AG20443 (cell line): ENCODE results near the gene TARM1.

ENCODE experiments used
- DNase-seq: peaks from one replicate; pipeline ENCODE4 v3.0.0; 2012; ENCODE audit warnings: low spot score, mixed read lengths

Gene TARM1

GRCh38 chr19:54081032-54081431, at the start of gene TARM1:
Gene TARM1, minus strand, starts transcription at chr19:54081365. Its CDS starts 25 bp downstream, at chr19:54081340.
- DNase-seq: no peak

GRCh38 chr19:54129617-54129996, 48.4 kb upstream of the TARM1 start:
- no peak for DNase-seq

DNA sequence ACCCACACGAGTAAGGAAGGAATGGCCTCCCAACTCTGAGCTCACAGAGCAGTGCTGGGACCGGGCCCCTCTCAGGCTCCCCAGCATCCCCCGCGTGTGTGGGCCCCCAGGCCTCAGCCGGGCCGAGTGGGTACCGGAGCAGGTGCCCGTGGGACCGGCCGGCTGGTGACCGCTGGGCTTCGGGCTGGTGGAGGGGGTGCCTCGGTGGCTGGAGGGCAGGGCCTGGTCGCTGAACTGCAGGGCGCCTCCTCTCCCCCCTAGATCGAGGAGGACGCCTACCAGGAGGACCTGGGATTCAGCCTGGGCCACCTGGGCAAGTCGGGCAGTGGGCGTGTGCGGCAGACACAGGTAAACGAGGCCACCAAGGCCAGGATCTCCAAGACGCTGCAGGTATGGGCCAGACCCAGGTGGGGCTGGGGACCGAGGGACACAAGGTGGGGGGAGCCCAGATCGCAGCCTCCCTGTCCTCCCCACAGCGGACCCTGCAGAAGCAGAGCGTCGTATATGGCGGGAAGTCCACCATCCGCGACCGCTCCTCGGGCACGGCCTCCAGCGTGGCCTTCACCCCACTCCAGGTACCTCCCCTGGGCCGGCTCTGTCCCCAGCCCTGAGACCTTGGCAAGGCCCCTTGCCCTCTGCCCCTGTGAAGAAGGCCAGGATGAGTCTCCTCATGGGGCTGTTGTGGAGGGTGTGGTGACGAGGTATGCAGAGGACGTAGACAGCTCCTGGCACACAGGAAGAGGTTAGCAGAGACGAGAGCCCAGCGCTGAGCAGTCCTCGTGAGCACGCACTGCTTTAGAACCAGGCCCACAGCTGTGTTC, 47.8 kb upstream of the TARM1 start:
- DNase-seq: no peak

GRCh38 chr19:54128441-54128725, 47.2 kb upstream of the TARM1 start:
- no peak for DNase-seq

- DNase-seq: no peak
Measured at GRCh38 chr19:54127688-54128440, 46.7 kb upstream of the TARM1 start.

DNA sequence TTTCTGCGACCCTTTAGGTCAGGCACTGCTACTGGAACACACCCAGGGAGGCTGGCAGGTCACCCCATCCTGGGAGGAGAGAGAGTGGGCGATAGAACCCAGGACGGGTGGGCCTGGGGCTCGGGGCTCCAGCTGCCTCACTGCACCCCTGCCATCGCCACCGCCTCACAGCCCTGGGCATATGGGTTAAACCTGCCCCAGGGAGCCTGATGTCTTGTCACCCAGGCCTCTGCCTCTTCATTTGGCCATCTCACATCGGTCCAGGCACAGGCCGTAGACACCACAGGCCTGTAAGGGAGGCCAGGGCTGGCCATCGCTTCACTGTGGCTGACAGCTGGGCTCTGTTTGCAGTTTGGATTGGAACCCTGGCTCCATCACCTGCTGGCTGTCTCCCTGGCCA, 44.5 kb upstream of the TARM1 start:
- DNase-seq: no peak

DNA sequence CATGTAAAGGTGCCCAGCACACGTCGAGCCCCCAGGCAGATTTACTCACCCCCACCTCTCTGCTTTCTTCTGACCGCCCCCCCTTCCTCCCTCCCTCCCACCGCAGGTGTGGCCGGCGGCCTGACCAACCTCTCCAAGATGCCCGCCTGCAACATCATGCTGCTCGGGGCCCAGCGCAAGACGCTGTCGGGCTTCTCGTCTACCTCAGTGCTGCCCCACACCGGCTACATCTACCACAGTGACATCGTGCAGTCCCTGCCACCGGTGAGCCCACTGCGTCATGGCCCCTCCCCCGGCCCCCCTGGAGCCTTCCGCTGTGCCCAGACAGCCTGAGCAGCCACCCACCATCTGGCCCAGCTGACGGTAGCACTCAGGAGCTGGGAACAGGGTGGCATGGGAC, 43.2 kb upstream of the TARM1 start:
- no peak for DNase-seq

DNA sequence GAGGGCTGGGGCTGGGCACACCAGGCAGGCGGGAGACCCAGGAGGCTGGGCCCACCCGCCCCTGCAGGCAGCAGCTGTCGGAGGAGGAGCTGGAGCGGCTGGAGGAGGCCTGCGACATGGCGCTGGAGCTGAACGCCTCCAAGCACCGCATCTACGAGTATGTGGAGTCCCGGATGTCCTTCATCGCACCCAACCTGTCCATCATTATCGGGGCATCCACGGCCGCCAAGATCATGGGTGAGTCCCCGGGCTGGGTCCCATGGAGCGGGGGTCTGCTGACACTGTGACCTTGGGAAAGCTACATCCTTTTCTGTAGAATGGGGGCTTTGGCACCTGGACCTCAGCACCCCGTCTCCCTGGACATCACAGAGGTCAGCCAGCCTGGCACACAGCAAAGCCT, 42.5 kb upstream of the TARM1 start:
- DNase-seq: no peak

- no peak for DNase-seq
Measured at GRCh38 chr19:54121259-54121658, 40.1 kb upstream of the TARM1 start.

DNA sequence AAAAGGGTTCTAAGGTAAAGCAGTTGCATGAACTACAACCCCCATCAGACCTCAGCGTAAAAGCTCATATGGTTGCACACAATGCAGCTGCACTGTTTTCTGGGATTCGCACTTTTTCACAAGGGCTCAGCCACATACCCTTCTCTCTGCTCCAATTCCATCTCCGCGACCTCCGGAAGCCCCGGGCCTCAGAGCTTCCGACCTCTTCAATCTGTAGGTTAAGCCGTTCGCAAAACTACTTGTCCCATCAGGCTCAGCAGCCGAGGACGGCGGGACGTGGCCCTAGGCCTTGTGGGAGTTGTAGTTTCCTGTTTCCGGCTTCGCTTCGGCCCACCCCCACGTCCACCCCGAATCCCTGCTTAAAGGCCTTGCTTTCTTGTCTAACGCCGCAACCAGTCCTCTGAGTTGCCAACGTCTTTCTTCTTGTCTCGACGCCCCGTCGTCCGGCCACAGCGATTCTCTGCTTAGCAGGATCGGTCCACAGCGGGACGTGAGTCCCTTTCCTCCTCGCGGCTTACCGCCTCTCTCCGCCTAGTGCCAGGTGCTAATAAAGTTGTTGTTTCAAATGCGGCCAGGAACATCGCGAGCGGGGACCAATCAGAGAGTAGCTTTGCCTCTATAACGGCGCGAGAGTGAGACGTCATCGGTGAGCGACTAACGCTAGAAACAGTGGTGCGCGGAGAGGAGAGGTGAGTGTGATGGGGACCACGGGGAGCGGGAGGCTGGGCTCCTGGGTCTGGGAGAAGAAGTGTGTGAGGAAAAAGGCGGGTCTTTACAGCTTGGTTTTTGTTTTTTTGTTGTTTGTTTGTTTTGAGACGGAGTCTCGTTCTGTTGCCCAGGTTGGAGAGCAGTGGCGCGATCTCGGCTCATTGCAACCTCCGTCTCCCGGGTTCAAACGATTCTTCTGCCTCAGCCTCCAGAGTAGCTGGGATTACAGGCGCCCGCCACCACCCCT, 34.2 kb upstream of the TARM1 start, which contains the start of the genes PRPF31 and TFPT:
Gene PRPF31, plus strand, starts transcription at position 646 of the 955 bp plus-strand sequence. CDS start 2,525 bp downstream, outside the sequence.
Gene TFPT, minus strand, starts transcription at position 549 of the 955 bp plus-strand sequence. Its CDS starts 388 bp downstream, at position 161.
- DNase-seq: peak; percentile 98

DNA sequence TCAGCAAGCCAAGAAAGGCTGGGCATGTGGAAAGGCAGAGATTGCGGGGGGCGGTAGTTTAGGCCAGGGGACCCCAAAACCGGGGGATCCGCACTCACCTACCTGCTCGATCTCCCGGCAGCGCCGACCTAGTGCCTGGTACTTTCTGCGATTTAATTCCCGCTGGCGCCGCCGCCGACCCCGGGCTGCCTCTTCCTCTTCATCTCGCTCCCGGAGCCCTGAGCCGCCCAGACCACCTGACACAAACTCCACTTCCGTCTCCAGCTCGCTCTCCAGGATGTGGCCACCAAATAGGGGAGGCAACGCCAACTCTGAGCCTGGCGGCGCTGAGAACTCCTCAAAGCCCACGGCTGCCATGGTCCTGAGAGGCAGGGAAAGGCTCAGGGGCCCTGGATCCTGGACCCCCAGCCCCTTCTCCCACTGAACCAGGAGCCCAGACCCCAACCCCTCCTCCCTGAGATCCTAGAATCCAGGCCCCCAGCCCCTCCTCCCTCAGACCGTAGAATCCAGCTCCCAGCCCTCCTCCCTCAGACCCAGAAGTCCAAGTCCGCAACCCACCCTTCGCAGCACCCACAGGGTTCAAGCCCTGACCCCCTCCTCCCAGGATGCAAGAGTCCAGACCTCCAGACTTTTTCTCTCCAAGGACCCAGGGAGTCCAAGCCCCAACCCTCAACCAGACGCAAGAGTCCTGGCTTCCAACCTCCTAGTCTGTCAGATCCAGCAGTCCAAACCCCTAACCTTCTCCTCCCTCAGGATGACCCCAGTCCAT, 33.4 kb upstream of the TARM1 start:
- peak; percentile 44 for DNase-seq

GRCh38 chr19:54109651-54110050, 28.5 kb upstream of the TARM1 start:
- no peak for DNase-seq

DNA sequence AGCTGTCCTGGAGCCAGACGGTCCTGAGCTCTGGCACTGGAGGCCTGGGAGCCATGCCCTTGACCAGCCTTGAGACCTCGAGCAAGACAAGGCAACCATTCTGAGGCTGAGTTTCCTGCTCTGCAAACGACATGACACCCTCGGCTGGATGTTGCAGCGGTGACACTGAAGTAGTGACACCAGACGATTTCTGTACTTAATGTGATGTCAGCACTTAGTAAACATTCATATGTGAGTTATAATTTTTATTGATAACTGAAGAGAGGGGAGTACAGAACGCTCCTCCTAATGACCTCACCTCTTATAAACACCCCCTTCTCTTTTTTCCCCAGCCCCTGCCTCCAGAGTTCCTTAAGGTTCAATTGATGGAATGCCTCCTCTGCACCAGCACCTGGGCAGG, 27.3 kb upstream of the TARM1 start:
- no peak for DNase-seq

DNA sequence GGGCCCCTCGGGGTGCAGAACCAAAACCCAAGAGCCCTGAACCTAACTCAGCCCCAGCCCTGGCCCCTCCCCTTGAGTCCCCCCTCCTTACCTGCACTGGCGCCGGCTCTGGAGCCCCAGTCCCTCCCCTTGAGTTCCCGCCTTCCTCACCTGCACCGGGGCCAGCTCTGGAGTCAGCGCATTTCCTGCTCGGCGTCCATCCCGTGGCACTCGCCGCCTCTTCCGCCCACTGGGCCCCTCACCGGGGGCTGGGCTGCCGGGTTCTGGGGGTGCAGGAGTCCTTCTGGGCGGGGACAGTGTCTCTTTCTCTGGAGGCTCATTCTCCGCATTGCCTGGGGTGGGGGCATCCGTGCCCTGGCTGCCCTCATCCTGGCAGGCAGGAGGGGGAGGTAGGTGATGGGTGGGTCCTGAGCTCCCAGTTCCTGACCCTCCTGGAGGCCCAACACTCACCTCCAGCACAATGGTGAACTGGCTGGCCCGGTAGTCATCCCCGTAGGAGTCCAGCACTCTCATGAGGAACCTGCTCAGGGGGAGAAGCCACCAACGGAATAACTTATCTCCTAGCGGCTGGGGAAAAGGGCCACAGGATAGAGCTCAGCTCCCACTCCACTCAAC, 26.8 kb upstream of the TARM1 start:
- no peak for DNase-seq

DNA sequence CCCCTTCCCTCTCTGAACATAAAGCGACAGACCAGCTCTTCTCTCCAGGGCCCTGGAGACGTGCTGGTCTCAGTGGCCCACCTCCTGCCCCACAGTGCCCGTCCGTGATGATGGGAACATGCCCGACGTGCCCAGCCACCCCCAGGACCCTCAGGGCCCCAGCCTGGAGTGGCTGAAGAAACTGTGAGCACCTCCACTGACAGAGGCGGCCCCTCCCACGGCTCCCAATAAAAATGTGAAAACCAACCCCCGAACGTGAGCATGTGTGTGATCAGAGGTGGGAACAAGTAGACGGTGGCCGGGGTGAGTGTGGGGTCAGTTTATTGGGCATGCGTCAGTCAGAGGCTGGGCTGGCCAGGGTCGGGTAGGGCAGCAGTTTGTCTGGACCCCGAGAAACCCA, 25.6 kb upstream of the TARM1 start:
- no peak for DNase-seq

DNA sequence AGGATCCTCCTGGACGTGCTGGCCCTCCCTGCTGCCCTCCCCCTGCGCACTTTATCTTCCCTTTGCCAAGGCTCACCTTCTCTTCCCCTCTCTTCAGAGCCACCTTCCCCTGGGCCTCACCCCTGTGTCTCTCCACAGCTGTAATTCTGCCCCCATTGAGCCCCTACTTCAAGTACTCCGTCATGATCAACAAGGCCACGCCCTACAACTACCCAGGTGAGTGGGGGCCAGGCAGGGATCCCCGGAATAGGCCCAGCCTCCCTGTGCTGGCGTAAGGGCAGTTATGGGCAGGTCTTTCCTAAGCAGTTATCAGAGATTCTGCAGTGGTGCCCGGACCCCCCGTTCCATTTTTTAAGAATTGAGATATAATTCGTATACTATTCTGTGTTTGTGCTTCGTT, 24.6 kb upstream of the TARM1 start:
- DNase-seq: no peak

GRCh38 chr19:54104998-54105715, 24.0 kb upstream of the TARM1 start:
- no peak for DNase-seq

GRCh38 chr19:54102421-54103169, 21.4 kb upstream of the TARM1 start, which contains the start of gene NDUFA3:
Gene NDUFA3, plus strand, starts transcription at chr19:54102855. Its CDS starts 24 bp downstream, at chr19:54102879.
- DNase-seq: peak; percentile 100

DNA sequence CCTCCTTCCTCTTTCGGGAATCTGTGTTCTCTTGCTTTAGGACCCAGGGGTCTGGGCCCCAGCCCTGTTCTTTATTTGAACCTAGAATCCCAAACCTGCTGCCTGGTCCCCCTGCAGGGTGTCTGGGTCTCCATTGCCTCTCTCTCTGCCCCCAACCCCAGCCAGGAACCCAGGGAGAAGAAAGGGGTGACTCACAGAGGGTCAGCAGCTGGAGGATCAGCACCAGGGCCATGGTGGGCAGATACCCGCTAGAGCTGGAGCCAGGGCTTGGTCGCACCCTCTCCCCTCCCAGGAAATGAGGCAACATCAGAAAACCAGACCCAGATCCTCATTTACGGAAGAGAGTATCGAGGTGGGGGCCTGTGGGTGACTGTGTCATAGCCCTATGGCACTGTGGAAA, 19.4 kb upstream of the TARM1 start, which contains the start of gene OSCAR:
Gene OSCAR, minus strand, starts transcription at position 243 of the 400 bp plus-strand sequence. Its CDS starts 11 bp downstream, at position 232.
- DNase-seq: no peak
